OCI-LY7 (cell line): Measurements from ENCODE around the gene PRDM4.

Experiments used
- CTCF ChIP-seq: fragments of 200-600 bp; sonication (generic); conservative IDR thresholded peaks from 2 replicates; pipeline ENCODE4 v1.5.1; 2014; ENCODE audit warnings: mild to moderate bottlenecking, antibody characterized with exemption, low read length, moderate library complexity, mixed read lengths
- EZH2phosphoT487 ChIP-seq: fragments of 200-600 bp; sonication (generic); IDR thresholded peaks from 2 replicates; pipeline ENCODE4 v1.6.1; 2018; ENCODE audit warnings: low read depth, borderline replicate concordance, mild to moderate bottlenecking, mixed run types, antibody characterized with exemption, low read length, moderate library complexity, mixed read lengths

GRCh38 chr12:107803092-107803491, 42.2 kb upstream of the PRDM4 start:
- TF ChIP-seq CTCF, result no peak
- TF ChIP-seq EZH2phosphoT487, result no peak
